RKO (cell line): ENCODE measurements around the gene ZNF322.

ENCODE experiments used
- DNase-seq: peaks from one replicate; pipeline ENCODE4 v3.0.0-alpha.2; 2016; ENCODE audit warnings: low spot score

Gene ZNF322

GRCh38 chr6:26613689-26614683 lies 45.6 kb downstream of the ZNF322 start:
- DNase-seq, result no peak

- no peak for DNase-seq
Measured at GRCh38 chr6:26613201-26613600, 46.3 kb downstream of the ZNF322 start.

GRCh38 chr6:26611599-26611998 lies 47.9 kb downstream of the ZNF322 start:
- DNase-seq, result no peak

- no peak for DNase-seq
Measured at GRCh38 chr6:26609463-26609862, 50.1 kb downstream of the ZNF322 start.

GRCh38 chr6:26607434-26608230 lies 51.9 kb downstream of the ZNF322 start:
- DNase-seq, result peak; percentile 80

- DNase-seq, result no peak
Measured at GRCh38 chr6:26604797-26605196, 54.7 kb downstream of the ZNF322 start.

- no peak for DNase-seq
Measured at GRCh38 chr6:26604026-26604425, 55.5 kb downstream of the ZNF322 start.

- DNase-seq, result no peak
Measured at GRCh38 chr6:26602262-26602661, 57.3 kb downstream of the ZNF322 start.

GRCh38 chr6:26600759-26601158 lies 58.8 kb downstream of the ZNF322 start:
- DNase-seq, result no peak

GRCh38 chr6:26599591-26599990 lies 60.0 kb downstream of the ZNF322 start:
- DNase-seq, result no peak

GRCh38 chr6:26599134-26599533 lies 60.4 kb downstream of the ZNF322 start:
- no peak for DNase-seq

- no peak for DNase-seq
Measured at GRCh38 chr6:26598267-26598666, 61.3 kb downstream of the ZNF322 start.

GRCh38 chr6:26597821-26598220 lies 61.7 kb downstream of the ZNF322 start:
- DNase-seq, result no peak

- no peak for DNase-seq
Measured at GRCh38 chr6:26597389-26597766, 62.2 kb downstream of the ZNF322 start.

- DNase-seq, result peak; percentile 99
Measured at GRCh38 chr6:26596579-26597388, 62.8 kb downstream of the ZNF322 start, which contains the start of gene ABT1. Gene ABT1, plus strand, starts transcription at chr6:26596953. Its CDS starts 30 bp downstream, at chr6:26596983.

GRCh38 chr6:26595669-26596269 lies 63.8 kb downstream of the ZNF322 start:
- DNase-seq, result peak; percentile 92

GRCh38 chr6:26594730-26595632 lies 64.6 kb downstream of the ZNF322 start:
- peak; percentile 79 for DNase-seq

GRCh38 chr6:26594131-26594498 lies 65.4 kb downstream of the ZNF322 start:
- DNase-seq, result no peak

- no peak for DNase-seq
Measured at GRCh38 chr6:26593278-26594130, 66.0 kb downstream of the ZNF322 start.

- DNase-seq, result peak; percentile 38
Measured at GRCh38 chr6:26592649-26593048, 66.9 kb downstream of the ZNF322 start.
